Transverse colon (tissue), 4 donors: ENCODE measurements around the gene DNAL1.

Experiments used
- EP300 ChIP-seq: sonication (generic); formaldehyde crosslinking; IDR thresholded peaks from one replicate; pipeline ENCODE4 v1.6.1; 2017; ENCODE audit warnings: antibody characterized with exemption, low read depth
- POLR2A ChIP-seq: fragments of 450-650 bp; IDR thresholded peaks from one replicate; pipeline ENCODE4 v1.6.1; 2016; ENCODE audit warnings: antibody characterized with exemption, mild to moderate bottlenecking, moderate library complexity
- POLR2AphosphoS5 ChIP-seq, 3 donors: sonication (generic); formaldehyde crosslinking; IDR thresholded peaks; one replicate each; pipeline ENCODE4 v1.6.1; 2016; ENCODE audit warnings: antibody characterized with exemption in 3 of 3
- TF ChIP-seq, protein P1 (sequence below), 5 experiments: fragments of 200-600 bp in 3 of 5; fragments of 450-650 bp in 2 of 5; sonication (generic) in 3 of 5; IDR thresholded peaks; 1 replicate in 2 of 5; 2 replicates in 3 of 5; pipeline ENCODE4 v1.5.1; 2016 to 2017; ENCODE audit warnings: antibody characterized with exemption in 5 of 5, inconsistent platforms in 3 of 5, mild to moderate bottlenecking in 2 of 5, moderate library complexity in 1 of 5

DNA sequence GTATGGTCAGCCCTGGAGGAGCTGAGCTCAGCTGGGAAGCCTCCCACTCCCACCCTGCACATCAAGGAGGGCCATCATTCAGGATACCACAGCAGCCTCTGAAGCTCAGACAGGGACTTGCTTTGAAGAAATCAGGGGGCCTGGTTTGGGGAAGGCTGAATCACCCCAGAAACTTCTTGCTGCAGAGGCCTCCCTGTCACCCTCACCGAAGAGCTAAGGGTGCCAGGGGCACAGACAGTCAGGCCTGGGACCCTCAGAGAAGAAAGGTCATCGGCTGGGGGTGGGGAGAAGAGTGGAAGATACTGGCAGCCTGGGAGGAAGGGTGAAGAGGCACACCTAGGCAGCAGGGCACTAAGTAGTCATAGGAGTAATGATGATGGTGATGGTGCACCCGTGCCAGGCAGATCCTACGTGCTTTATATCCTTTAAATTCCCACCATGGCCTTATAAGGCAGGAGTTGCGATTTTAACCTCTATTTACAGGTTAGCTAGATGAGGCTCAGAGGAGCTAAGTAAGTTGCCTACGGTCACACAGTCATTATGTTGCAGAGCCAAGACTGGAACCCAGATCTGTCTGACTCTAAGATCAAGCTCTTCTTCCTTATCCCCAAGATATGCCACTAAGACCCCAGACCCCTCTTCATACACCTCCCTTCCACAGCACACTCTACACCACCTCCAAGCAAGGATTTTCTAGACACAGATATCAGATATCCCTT is 97.9 kb downstream of the DNAL1 start:
- TF ChIP-seq, protein P1, sequence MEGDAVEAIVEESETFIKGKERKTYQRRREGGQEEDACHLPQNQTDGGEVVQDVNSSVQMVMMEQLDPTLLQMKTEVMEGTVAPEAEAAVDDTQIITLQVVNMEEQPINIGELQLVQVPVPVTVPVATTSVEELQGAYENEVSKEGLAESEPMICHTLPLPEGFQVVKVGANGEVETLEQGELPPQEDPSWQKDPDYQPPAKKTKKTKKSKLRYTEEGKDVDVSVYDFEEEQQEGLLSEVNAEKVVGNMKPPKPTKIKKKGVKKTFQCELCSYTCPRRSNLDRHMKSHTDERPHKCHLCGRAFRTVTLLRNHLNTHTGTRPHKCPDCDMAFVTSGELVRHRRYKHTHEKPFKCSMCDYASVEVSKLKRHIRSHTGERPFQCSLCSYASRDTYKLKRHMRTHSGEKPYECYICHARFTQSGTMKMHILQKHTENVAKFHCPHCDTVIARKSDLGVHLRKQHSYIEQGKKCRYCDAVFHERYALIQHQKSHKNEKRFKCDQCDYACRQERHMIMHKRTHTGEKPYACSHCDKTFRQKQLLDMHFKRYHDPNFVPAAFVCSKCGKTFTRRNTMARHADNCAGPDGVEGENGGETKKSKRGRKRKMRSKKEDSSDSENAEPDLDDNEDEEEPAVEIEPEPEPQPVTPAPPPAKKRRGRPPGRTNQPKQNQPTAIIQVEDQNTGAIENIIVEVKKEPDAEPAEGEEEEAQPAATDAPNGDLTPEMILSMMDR (IDR thresholded peaks at IDR 0.05) = no peak
- TF ChIP-seq POLR2AphosphoS5 (IDR thresholded peaks at IDR 0.05) = no peak
- no peak for TF ChIP-seq POLR2A
- no peak for TF ChIP-seq EP300
